Mucosa of descending colon (tissue), 3 donors: ENCODE results near the gene HOXA6. TPM values are rescaled to one million over a fixed set of nuclear protein-coding genes. Genes with fewer than 3 reads are reported as not detected.

Experiments
- ATAC-seq: fragments of 200-7000 bp; cut with Tn5 transposase; one replicate; pipeline ENCODE4 v1.9.1; 2020; ENCODE audit warnings: mild to moderate bottlenecking, moderate library complexity
- DNase-seq, 3 donors: peaks; one replicate each; pipeline ENCODE4 v3.0.0-alpha.2; 2020
- H3K36me3 ChIP-seq: fragments of 200-600 bp; one replicate; pipeline ENCODE4 v1.8.0; 2021; ENCODE audit warnings: low read depth, mild to moderate bottlenecking
- H3K4me1 ChIP-seq: fragments of 200-600 bp; one replicate; pipeline ENCODE4 v1.8.0; 2021; ENCODE audit warnings: low read depth, mild to moderate bottlenecking
- H3K4me3 ChIP-seq: fragments of 200-600 bp; one replicate; pipeline ENCODE4 v1.8.0; 2021; ENCODE audit warnings: mild to moderate bottlenecking
- H3K9me3 ChIP-seq: fragments of 200-600 bp; one replicate; pipeline ENCODE4 v1.8.0; 2021; ENCODE audit warnings: mild to moderate bottlenecking
- intact Hi-C, 2 donors: fragments of 100-400 bp; cut with DNase I in 1 of 2; cut with micrococcal nuclease in 1 of 2; formaldehyde crosslinking; loops; one replicate each; pipeline versions ENCODE4 v1.11.0 to v1.11.1; 2022; cut with DNase I, micrococcal nuclease
- total RNA-seq, 3 donors: library from RNA; stranded (reverse); fragmentation: NEBNext Ultra II Directional in 2 of 3; extraction: Animal tissue kit (Norgen Biotek cat#: 25700) in 2 of 3; gene quantifications; one replicate each; pipeline versions ENCODE4 v1.2.1 to v1.2.4, GENCODE V29; 2021 to 2023
- TF ChIP-seq, protein P1 (sequence below): fragments of 200-600 bp; IDR thresholded peaks from one replicate; pipeline ENCODE4 v1.8.0; 2022; ENCODE audit warnings: antibody characterized with exemption, mild to moderate bottlenecking
- donor health status: DM: no; HTN: no; CAD: no; lungs with moderate emphysema.
- donor health status: DM: no; HTN: no; CAD: no.
- donor health status: DM: no; HTN: yes; CAD: no.

Gene HOXA6
- total RNA-seq, 3 donors from 2014 or later = 20.2 to 39.5 (median 20.5) TPM

DNA sequence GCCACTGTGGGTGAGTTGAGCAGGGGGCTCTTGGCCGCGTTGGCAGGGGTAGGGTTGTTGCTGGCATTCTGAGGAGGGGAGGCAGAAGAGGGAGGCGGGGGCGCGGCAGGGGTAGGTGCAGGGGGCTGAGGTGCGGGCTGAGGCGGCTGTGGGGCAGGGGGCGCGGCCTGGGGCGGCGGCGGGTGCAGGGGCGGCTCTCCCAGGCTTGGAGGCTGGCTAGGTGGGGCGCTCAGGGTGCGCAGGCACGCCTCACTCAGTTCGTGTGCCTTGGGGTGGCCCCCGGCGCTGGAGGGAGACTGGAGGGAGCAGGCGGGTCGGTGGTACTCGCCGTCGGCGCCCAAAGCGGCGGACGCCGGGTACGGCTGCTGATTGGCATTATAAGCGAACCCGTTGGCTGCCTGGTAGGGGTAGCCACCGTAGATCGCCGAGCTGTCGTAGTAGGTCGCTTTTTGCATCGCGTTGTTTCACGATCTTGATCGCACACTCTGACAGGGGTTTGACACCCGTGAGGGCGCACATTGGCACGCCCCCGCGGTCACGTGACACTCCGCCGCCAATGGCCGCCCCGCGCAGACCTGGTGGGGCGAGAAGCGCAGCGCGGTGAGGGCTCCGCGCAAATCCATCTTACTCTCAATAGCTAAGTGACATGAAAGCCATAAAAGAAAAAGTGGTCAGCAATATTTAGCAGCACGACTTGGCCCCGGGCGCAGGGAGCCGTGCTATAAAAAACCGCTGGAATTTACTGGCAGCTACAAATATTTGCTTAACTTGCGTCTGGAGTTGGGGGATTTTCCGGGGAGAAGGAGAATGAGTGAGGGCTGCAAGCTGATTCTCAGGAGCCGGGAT is 37.2 kb downstream of the HOXA6 start:
- H3K36me3 ChIP-seq = no peaks in the 10 kb centered on the region
- ATAC-seq = peak; percentile 33
- TF ChIP-seq, protein P1, sequence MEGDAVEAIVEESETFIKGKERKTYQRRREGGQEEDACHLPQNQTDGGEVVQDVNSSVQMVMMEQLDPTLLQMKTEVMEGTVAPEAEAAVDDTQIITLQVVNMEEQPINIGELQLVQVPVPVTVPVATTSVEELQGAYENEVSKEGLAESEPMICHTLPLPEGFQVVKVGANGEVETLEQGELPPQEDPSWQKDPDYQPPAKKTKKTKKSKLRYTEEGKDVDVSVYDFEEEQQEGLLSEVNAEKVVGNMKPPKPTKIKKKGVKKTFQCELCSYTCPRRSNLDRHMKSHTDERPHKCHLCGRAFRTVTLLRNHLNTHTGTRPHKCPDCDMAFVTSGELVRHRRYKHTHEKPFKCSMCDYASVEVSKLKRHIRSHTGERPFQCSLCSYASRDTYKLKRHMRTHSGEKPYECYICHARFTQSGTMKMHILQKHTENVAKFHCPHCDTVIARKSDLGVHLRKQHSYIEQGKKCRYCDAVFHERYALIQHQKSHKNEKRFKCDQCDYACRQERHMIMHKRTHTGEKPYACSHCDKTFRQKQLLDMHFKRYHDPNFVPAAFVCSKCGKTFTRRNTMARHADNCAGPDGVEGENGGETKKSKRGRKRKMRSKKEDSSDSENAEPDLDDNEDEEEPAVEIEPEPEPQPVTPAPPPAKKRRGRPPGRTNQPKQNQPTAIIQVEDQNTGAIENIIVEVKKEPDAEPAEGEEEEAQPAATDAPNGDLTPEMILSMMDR = no peak
- DNase-seq = peak; percentile 79 to 89 (median 82)
- intact Hi-C loops = no loop called here
- no peak overlapping the region for H3K4me3 ChIP-seq
- H3K9me3 ChIP-seq = no peaks in the 10 kb centered on the region
- peaks cover 49% of the 10 kb centered on the region for H3K4me1 ChIP-seq

- intact Hi-C loops = no loop called here
- H3K4me1 ChIP-seq = peaks cover 45% of the 10 kb centered on the region
- ATAC-seq (no peak), DNase-seq (no peak)
- no peaks in the 10 kb centered on the region for H3K9me3 ChIP-seq
- H3K36me3 ChIP-seq = no peaks in the 10 kb centered on the region
- TF ChIP-seq, protein P1 = no peak
- H3K4me3 ChIP-seq = no peak overlapping the region
Measured at GRCh38 chr7:27109466-27110185, 37.9 kb downstream of the HOXA6 start.

GRCh38 chr7:27108390-27109127 is 39.0 kb downstream of the HOXA6 start:
- H3K36me3 ChIP-seq = no peaks in the 10 kb centered on the region
- ATAC-seq = peak; percentile 52
- intact Hi-C loops = no loop called here
- no peak overlapping the region for H3K4me3 ChIP-seq
- peak; percentile 66 to 81 (median 81) for DNase-seq
- no peaks in the 10 kb centered on the region for H3K9me3 ChIP-seq
- TF ChIP-seq, protein P1 = no peak
- peaks cover 45% of the 10 kb centered on the region for H3K4me1 ChIP-seq

DNA sequence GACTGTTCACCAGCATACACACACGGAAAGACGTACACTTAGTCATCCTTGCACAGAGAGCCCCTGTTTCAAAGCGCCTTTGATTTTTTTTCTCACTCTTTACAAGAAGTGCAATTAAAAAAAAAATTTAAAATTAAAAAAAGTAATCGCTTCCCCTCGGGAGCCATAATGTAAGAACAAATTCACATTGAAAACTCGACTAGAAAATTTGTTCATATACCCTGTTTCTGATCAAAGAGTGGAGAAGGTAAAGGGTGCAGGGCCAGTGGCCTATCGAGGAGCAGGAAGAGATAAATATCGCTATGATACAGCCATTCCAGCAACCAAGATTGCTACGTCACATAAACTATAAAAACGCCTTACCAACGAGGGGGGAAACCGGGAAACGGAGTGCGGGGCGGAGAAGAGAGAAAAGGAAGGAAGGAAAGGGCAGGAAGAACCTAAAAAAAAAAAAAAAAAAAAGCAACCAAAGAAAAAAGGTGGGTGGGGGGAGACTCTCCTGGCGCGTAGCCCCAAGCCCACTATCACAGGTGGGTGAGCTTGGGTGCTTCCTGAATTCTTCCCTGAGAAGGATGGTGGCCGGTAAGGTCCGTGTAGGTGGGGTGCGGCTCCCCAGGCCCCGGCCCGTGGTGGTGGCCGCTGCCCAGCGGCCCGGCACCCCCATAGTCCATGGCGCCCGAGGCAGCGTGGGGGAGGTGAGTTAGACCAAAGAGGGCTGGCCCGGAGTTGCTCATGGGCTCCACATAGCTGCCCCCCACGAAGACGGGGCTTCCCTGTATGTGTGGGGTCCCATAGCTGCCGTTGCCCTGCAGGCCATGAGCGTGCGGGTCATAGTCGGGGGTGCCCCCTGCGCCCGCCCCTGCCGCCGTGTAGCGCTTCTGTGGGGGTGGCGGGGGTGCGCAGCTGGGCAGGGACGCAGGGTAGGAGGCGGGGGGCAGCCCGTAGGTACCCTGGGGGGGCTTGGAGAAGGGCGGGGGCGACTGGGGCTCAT is 39.9 kb downstream of the HOXA6 start:
- ATAC-seq = peak; percentile 30
- intact Hi-C loops = no loop called here
- Histone ChIP-seq H3K9me3 (no peaks in the 10 kb centered on the region), H3K4me1 (peaks cover 40% of the 10 kb centered on the region), H3K4me3 (no peak overlapping the region), H3K36me3 (no peaks in the 10 kb centered on the region)
- peak in 2 of 3 donors; percentile 62 to 64 for DNase-seq
- TF ChIP-seq, protein P1 = no peak

GRCh38 chr7:27106901-27107240 is 40.7 kb downstream of the HOXA6 start:
- no peak for DNase-seq
- intact Hi-C loops = no loop called here
- peaks cover 37% of the 10 kb centered on the region for H3K4me1 ChIP-seq

More at GRCh38 chr7:27106901-27107240, 40.7 kb downstream of the HOXA6 start:
- ATAC-seq = no peak
- Histone ChIP-seq H3K36me3 (no peaks in the 10 kb centered on the region), H3K4me3 (no peak overlapping the region), H3K9me3 (no peaks in the 10 kb centered on the region)
- TF ChIP-seq, protein P1 = no peak
